Fibroblast of lung (primary cell): ENCODE measurements around the gene HAUS7. TPM values are rescaled to one million over a fixed set of nuclear protein-coding genes. Genes with fewer than 3 reads are reported as not detected.

Experiments
- DNase-seq, 2 donors: peaks; one replicate each; pipeline versions ENCODE4 v3.0.0 to v3.0.0-alpha.2; 2010; ENCODE audit warnings: low read depth in 2 of 2
- H2AFZ ChIP-seq: 2 replicates; pipeline ENCODE4 v1.5.1; 2012; ENCODE audit warnings: low read length, control low read depth, inconsistent platforms
- H3K27ac ChIP-seq: 2 replicates; pipeline ENCODE4 v1.5.1; 2011; ENCODE audit warnings: low read length, control low read depth; ENCODE audit not compliant: insufficient read depth
- H3K27me3 ChIP-seq: 2 replicates; pipeline ENCODE4 v1.5.1; 2011; ENCODE audit warnings: mild to moderate bottlenecking, low read length; ENCODE audit not compliant: control insufficient read depth, insufficient read depth
- H3K36me3 ChIP-seq: 2 replicates; pipeline ENCODE4 v1.5.1; 2011; ENCODE audit warnings: low read length; ENCODE audit not compliant: control insufficient read depth, insufficient read depth
- H3K4me1 ChIP-seq: 2 replicates; pipeline ENCODE4 v1.5.1; 2011; ENCODE audit warnings: low read length; ENCODE audit not compliant: control insufficient read depth, insufficient read depth; ENCODE audit errors: extremely low read depth
- H3K4me2 ChIP-seq: 2 replicates; pipeline ENCODE4 v1.5.1; 2011; ENCODE audit warnings: low read length, control low read depth; ENCODE audit not compliant: insufficient read depth; ENCODE audit errors: extremely low read depth
- H3K4me3 ChIP-seq, 4 experiments: fragments of 200-600 bp in 1 of 4; sonication (generic) in 1 of 4; replicated peaks in 1 of 4; 2 replicates each; pipeline ENCODE4 v1.5.1; 2011 to 2016; ENCODE audit warnings: low read length in 4 of 4, low read depth in 3 of 4, mild to moderate bottlenecking in 3 of 4, control low read depth in 2 of 4, inconsistent platforms in 1 of 4, mixed read lengths in 1 of 4; ENCODE audit not compliant: insufficient read depth in 1 of 4; ENCODE audit errors: control extremely low read depth in 1 of 4
- H3K79me2 ChIP-seq: 2 replicates; pipeline ENCODE4 v1.5.1; 2012; ENCODE audit warnings: mild to moderate bottlenecking, low read length, inconsistent platforms; ENCODE audit not compliant: control insufficient read depth, insufficient read depth
- H3K9ac ChIP-seq: 2 replicates; pipeline ENCODE4 v1.5.1; 2011; ENCODE audit warnings: mild to moderate bottlenecking, low read length, control low read depth; ENCODE audit not compliant: insufficient read depth
- H3K9me3 ChIP-seq: 2 replicates; pipeline ENCODE4 v1.5.1; 2012; ENCODE audit warnings: low read depth, low read length; ENCODE audit not compliant: control insufficient read depth, insufficient read depth
- H4K20me1 ChIP-seq: 2 replicates; pipeline ENCODE4 v1.5.1; 2011; ENCODE audit warnings: low read length; ENCODE audit not compliant: control insufficient read depth, insufficient read depth; ENCODE audit errors: extremely low read depth
- CTCF ChIP-seq, 2 donors: IDR thresholded peaks in 1 of 2; conservative IDR thresholded peaks in 1 of 2; 1 replicate in 1 of 2; 2 replicates in 1 of 2; pipeline ENCODE4 v1.5.1; 2011 to 2012; ENCODE audit warnings: low read length in 2 of 2, control low read depth in 1 of 2, inconsistent platforms in 1 of 2, low read depth in 1 of 2, mild to moderate bottlenecking in 1 of 2
- EZH2 ChIP-seq: IDR thresholded peaks from 2 replicates; pipeline ENCODE4 v1.5.1; 2012; ENCODE audit warnings: low read length, control low read depth, mild to moderate bottlenecking; ENCODE audit errors: missing control alignments
- polyA plus RNA-seq, 2 donors: library from polyadenylated mRNA; depleted of rRNA in 1 of 2; stranded (reverse) in 1 of 2; unstranded in 1 of 2; fragments of >200 nt; gene quantifications; 2 replicates each; pipeline ENCODE4 v1.2.1, GENCODE V29; 2011 to 2012; ENCODE audit warnings: missing spikeins in 1 of 2
- total RNA-seq: library from RNA; depleted of rRNA; stranded (reverse); fragments of >200 nt; gene quantifications from 2 replicates; pipeline ENCODE4 v1.2.1, GENCODE V29; 2014

The HAUS7 gene
- total and polyA plus RNA-seq, 2 donors (not counting 1 experiment from before 2014, with no cell fraction given): 7.3 to 10.4 TPM

- no peak for DNase-seq
- no peaks in the 10 kb centered on the region for H3K79me2 ChIP-seq
- TF ChIP-seq EZH2 (no peak), CTCF (conservative IDR thresholded peaks at IDR 0.05 in 1 of 2, IDR thresholded peaks at IDR 0.05 in 1 of 2; ENCODE audit: low read depth in 1 of 2, low read length in 2 of 2) (no peak)
These were observed 24.3 kb downstream of the HAUS7 start, which contains the start of gene TREX2 for GRCh38 chrX:153445856-153446635. Gene TREX2 (minus strand): TSS chrX:153446056. CDS start chrX:153445430, 626 bp downstream.

GRCh38 chrX:153445106-153445855, 25.1 kb downstream of the HAUS7 start:
- DNase-seq: no peak
- Histone ChIP-seq H3K4me1 (no peaks in the 10 kb centered on the region), H3K27ac (no peak overlapping the region), H3K79me2 (no peaks in the 10 kb centered on the region), H3K4me2 (no peak overlapping the region), H3K4me3 (no peak overlapping the region), H2AFZ (no peak overlapping the region), H3K27me3 (no peaks in the 10 kb centered on the region), H3K9ac (no peak overlapping the region), H4K20me1 (no peaks in the 10 kb centered on the region), H3K9me3 (no peaks in the 10 kb centered on the region), H3K36me3 (no peaks in the 10 kb centered on the region)
- TF ChIP-seq CTCF (conservative IDR thresholded peaks at IDR 0.05 in 1 of 2, IDR thresholded peaks at IDR 0.05 in 1 of 2; ENCODE audit: low read depth in 1 of 2, low read length in 2 of 2): no peak
- TF ChIP-seq EZH2: no peak

More at GRCh38 chrX:153445856-153446635, 24.3 kb downstream of the HAUS7 start, which contains the start of gene TREX2:
- H3K9me3 ChIP-seq: no peaks in the 10 kb centered on the region
- H3K36me3 ChIP-seq: no peaks in the 10 kb centered on the region
- no peak within 1 kb of the TSS for H3K9ac ChIP-seq
- no peak within 1 kb of the TSS for H2AFZ ChIP-seq
- H3K27me3 ChIP-seq: no peaks in the 10 kb centered on the region
- H3K4me3 ChIP-seq: no peak within 1 kb of the TSS
- no peak within 1 kb of the TSS for H3K27ac ChIP-seq
- no peak within 1 kb of the TSS for H3K4me2 ChIP-seq
- H3K4me1 ChIP-seq: no peaks in the 10 kb centered on the region
- no peaks in the 10 kb centered on the region for H4K20me1 ChIP-seq

- Histone ChIP-seq H3K27me3 (no peaks in the 10 kb centered on the region), H3K9me3 (no peaks in the 10 kb centered on the region), H2AFZ (no peak overlapping the region), H3K79me2 (no peaks in the 10 kb centered on the region), H3K4me3 (no peak overlapping the region), H3K4me2 (no peak overlapping the region), H4K20me1 (no peaks in the 10 kb centered on the region), H3K27ac (no peak overlapping the region), H3K36me3 (no peaks in the 10 kb centered on the region), H3K4me1 (no peaks in the 10 kb centered on the region), H3K9ac (no peak overlapping the region)
- no peak for DNase-seq
- TF ChIP-seq CTCF (conservative IDR thresholded peaks at IDR 0.05 in 1 of 2, IDR thresholded peaks at IDR 0.05 in 1 of 2; ENCODE audit: low read depth in 1 of 2, low read length in 2 of 2) (no peak), EZH2 (no peak)
These were observed 25.9 kb downstream of the HAUS7 start for GRCh38 chrX:153444333-153445011.
